IMR-90 (cell line): ENCODE measurements around the gene TEAD1. TPM values are rescaled to one million over a fixed set of nuclear protein-coding genes. Genes with fewer than 3 reads are reported as not detected.

Source experiments
- ATAC-seq: fragments of 200-7000 bp; cut with Tn5 transposase; 2 replicates; pipeline ENCODE4 v1.9.1; 2020; ENCODE audit warnings: low read depth, mild to moderate bottlenecking, moderate library complexity
- BruUV-seq: library from RNA; stranded (reverse); fragments of 400-500 nt; replicated peaks from 2 replicates; lab custom pipeline; 2021; lab: Mats Ljungman, UMichigan
- CTCF ChIA-PET: fragments of 300-600 bp; formaldehyde crosslinking; extraction: SDS; loops from one replicate; lab custom pipeline; 2021; ENCODE audit warnings: antibody characterized with exemption; lab: Yijun Ruan, JAX
- POLR2A ChIA-PET: fragments of 300-600 bp; sonication (Branson Sonifier 250); formaldehyde crosslinking; loops from one replicate; lab custom pipeline; 2022; ENCODE audit warnings: antibody characterized with exemption; ENCODE audit not compliant: unreplicated experiment; lab: Charles Lee
- DNase-seq: peaks from one replicate; pipeline ENCODE4 v3.0.0; 2013
- H2AFZ ChIP-seq: replicated peaks from 2 replicates; pipeline ENCODE3; 2013; ENCODE audit warnings: low read length, mild to moderate bottlenecking; ENCODE audit not compliant: poor library complexity
- H2AK5ac ChIP-seq: 2 replicates; pipeline ENCODE4 v1.6.1; 2013; ENCODE audit warnings: low read depth, low read length, inconsistent platforms
- H2AK9ac ChIP-seq: replicated peaks from 2 replicates; pipeline ENCODE3; 2013; ENCODE audit warnings: mild to moderate bottlenecking, low read depth, low read length, moderate library complexity; ENCODE audit not compliant: poor library complexity
- H2BK120ac ChIP-seq: 2 replicates; pipeline ENCODE4 v1.6.1; 2013; ENCODE audit warnings: low read depth, low read length, inconsistent platforms
- H2BK15ac ChIP-seq: 3 replicates; pipeline ENCODE4 v1.6.1; 2013; ENCODE audit warnings: low read depth, low read length, inconsistent platforms
- H2BK20ac ChIP-seq: 2 replicates; pipeline ENCODE4 v1.6.1; 2013; ENCODE audit warnings: low read depth, mild to moderate bottlenecking, inconsistent platforms, low read length, moderate library complexity
- H2BK5ac ChIP-seq: 2 replicates; pipeline ENCODE4 v1.6.1; 2013; ENCODE audit warnings: mild to moderate bottlenecking, low read depth, low read length, inconsistent platforms; ENCODE audit not compliant: poor library complexity, severe bottlenecking
- H3K14ac ChIP-seq: replicated peaks from 2 replicates; pipeline ENCODE4 v1.6.1; 2013; ENCODE audit warnings: low read depth, low read length, inconsistent platforms
- H3K18ac ChIP-seq: 2 replicates; pipeline ENCODE4 v1.6.1; 2013; ENCODE audit warnings: low read depth, low read length, control low read depth
- H3K23ac ChIP-seq: 2 replicates; pipeline ENCODE4 v1.6.1; 2013; ENCODE audit warnings: low read depth, low read length, inconsistent platforms
- H3K27ac ChIP-seq: 2 replicates; pipeline ENCODE4 v1.5.1; 2013; ENCODE audit warnings: mild to moderate bottlenecking, control low read depth, low read length; ENCODE audit not compliant: insufficient read depth
- H3K27me3 ChIP-seq: 2 replicates; pipeline ENCODE4 v1.6.1; 2013; ENCODE audit warnings: low read length; ENCODE audit not compliant: control insufficient read depth, insufficient read depth
- H3K36me3 ChIP-seq: 2 replicates; pipeline ENCODE4 v1.6.1; 2013; ENCODE audit warnings: low read length, mixed read lengths; ENCODE audit not compliant: control insufficient read depth, insufficient read depth
- H3K4ac ChIP-seq: 2 replicates; pipeline ENCODE4 v1.6.1; 2013; ENCODE audit warnings: low read depth, low read length, inconsistent platforms
- H3K4me1 ChIP-seq: 2 replicates; pipeline ENCODE4 v1.6.1; 2013; ENCODE audit warnings: low read length, mixed read lengths; ENCODE audit not compliant: control insufficient read depth, insufficient read depth
- H3K4me2 ChIP-seq: 2 replicates; pipeline ENCODE4 v1.6.1; 2013; ENCODE audit warnings: low read depth, mild to moderate bottlenecking, control low read depth, low read length, moderate library complexity
- H3K4me3 ChIP-seq: 2 replicates; pipeline ENCODE4 v1.5.1; 2013; ENCODE audit warnings: low read depth, mild to moderate bottlenecking, control low read depth, low read length, moderate library complexity; ENCODE audit not compliant: insufficient read depth
- H3K56ac ChIP-seq: 2 replicates; pipeline ENCODE4 v1.6.1; 2013; ENCODE audit warnings: low read length, inconsistent platforms; ENCODE audit not compliant: insufficient read depth; ENCODE audit errors: extremely low read depth
- H3K79me1 ChIP-seq, 2 experiments: 2 replicates each; pipeline ENCODE4 v1.6.1; 2013; ENCODE audit warnings: low read length in 2 of 2, inconsistent platforms in 1 of 2, low read depth in 1 of 2
- H3K9ac ChIP-seq: 2 replicates; pipeline ENCODE4 v1.6.1; 2013; ENCODE audit warnings: low read depth, low read length, control low read depth
- H3K9me1 ChIP-seq: 2 replicates; pipeline ENCODE4 v1.6.1; 2013; ENCODE audit warnings: low read length, inconsistent platforms; ENCODE audit not compliant: insufficient read depth
- H3K9me3 ChIP-seq: 2 replicates; pipeline ENCODE4 v1.6.1; 2013; ENCODE audit warnings: low read length; ENCODE audit not compliant: control insufficient read depth, insufficient read depth
- H4K20me1 ChIP-seq: 2 replicates; pipeline ENCODE4 v1.6.1; 2013; ENCODE audit warnings: low read length, inconsistent platforms; ENCODE audit not compliant: insufficient read depth
- H4K5ac ChIP-seq: 2 replicates; pipeline ENCODE4 v1.6.1; 2013; ENCODE audit warnings: mild to moderate bottlenecking, low read depth, low read length, control low read depth
- H4K8ac ChIP-seq, 2 experiments: 2 replicates each; pipeline ENCODE4 v1.6.1; 2013; ENCODE audit warnings: low read depth in 2 of 2, low read length in 2 of 2, control low read depth in 1 of 2, inconsistent platforms in 1 of 2
- H4K91ac ChIP-seq: 2 replicates; pipeline ENCODE4 v1.6.1; 2013; ENCODE audit warnings: low read depth, low read length, inconsistent platforms; ENCODE audit not compliant: insufficient read depth
- BHLHE40 ChIP-seq: fragments of 150-350 bp; IDR thresholded peaks from 2 replicates; pipeline ENCODE4 v1.6.1; 2016; ENCODE audit warnings: mild to moderate bottlenecking, low read depth, low read length
- WGBS, 2 experiments: methylation state at CpG; one replicate each; pipeline versions ENCODE4 v1.1.5 to v1.1.7; 2013; ENCODE audit warnings: missing lambda C conversion rate in 2 of 2; ENCODE audit not compliant: insufficient read length in 1 of 2; ENCODE audit errors: extremely low coverage in 2 of 2; 5-methylcytosine and 5-hydroxymethylcytosine counted together
- dilution Hi-C: fragments of 300-500 bp; cut with HindIII; formaldehyde crosslinking; loops from one replicate; pipeline ENCODE4 v1.14.3; 2018; ENCODE audit warnings: low sequenced_read_pairs; ENCODE audit not compliant: unreplicated experiment
- in situ Hi-C: fragments of 300-500 bp; cut with MboI; formaldehyde crosslinking; loops from 3 replicates; pipeline ENCODE4 v1.14.3; 2019; ENCODE audit warnings: low sequenced_read_pairs, inconsistent platforms, mixed read lengths
- intact Hi-C: fragments of 100-400 bp; cut with micrococcal nuclease; formaldehyde crosslinking; loops from 2 replicates; pipeline ENCODE4 v1.10.0; 2022
- polyA plus RNA-seq, 3 experiments: library from polyadenylated mRNA; depleted of rRNA; stranded (reverse); fragments of >200 nt; gene quantifications; 2 replicates each; pipeline ENCODE4 v1.2.3, GENCODE V29; 2012; ENCODE audit warnings: low replicate concordance in 1 of 3
- total RNA-seq: library from RNA; depleted of rRNA; stranded (reverse); fragments of >200 nt; gene quantifications from 2 replicates; pipeline ENCODE4 v1.2.3, GENCODE V29; 2012
- TF ChIP-seq, protein P1 (sequence below): conservative IDR thresholded peaks from 2 replicates; pipeline ENCODE4 v1.5.1; 2012; ENCODE audit warnings: mild to moderate bottlenecking, low read depth, low read length, improper control_type of control experiment

TEAD1 gene
- total and polyA plus RNA-seq, 2 of the 4 experiments (the other 2 are of a cell fraction): 51.8 to 69.2 TPM

DNA sequence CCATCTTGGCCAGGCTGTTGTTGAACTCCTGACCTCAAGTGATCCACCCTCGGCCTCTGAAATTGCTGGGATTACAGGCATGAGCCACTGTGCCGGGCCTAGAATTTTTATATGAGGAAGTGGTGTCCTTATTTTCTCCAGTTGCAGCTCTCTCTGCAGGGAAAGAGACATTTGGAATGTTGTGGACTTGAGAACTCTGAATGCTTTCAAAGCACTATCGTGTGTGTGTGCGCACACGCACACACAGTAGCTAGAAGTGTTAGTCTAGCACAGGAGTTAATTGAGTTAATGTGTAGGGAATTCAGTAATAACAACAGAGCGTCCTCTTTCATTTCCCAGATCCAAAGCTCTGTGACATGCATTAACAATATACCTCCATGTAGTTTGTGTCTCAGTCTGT, 170.9 kb downstream of the TEAD1 start:
- 0 out of 2 replicates have a peak overlapping the region, but pooled peaks have one; percentile 9 for H3K4ac ChIP-seq
- no peaks in the 10 kb centered on the region for H3K9me3 ChIP-seq
- BruUV-seq: no TSS peak
- H2AK5ac ChIP-seq: no peak overlapping the region
- intact Hi-C loops: no loop called here
- CTCF ChIA-PET: no interaction called here
- peaks cover 32% of the 10 kb centered on the region for H3K9me1 ChIP-seq
- H2BK5ac ChIP-seq: no peak overlapping the region
- DNase-seq (no peak), ATAC-seq (no peak)
- peaks cover 41 to 88% of the 10 kb centered on the region in 2 experiments for H3K79me1 ChIP-seq
- no peaks in the 10 kb centered on the region for H3K27me3 ChIP-seq
- 0 out of 2 replicates have a peak overlapping the region, but pooled peaks have one; percentile 7 for H3K23ac ChIP-seq
- H3K4me1 ChIP-seq: peaks cover 27% of the 10 kb centered on the region
- H2AK9ac ChIP-seq: no peak overlapping the region
- no peak overlapping the region for H3K9ac ChIP-seq
- no peak overlapping the region for H3K56ac ChIP-seq
- peak overlapping the region in 1 of 2 experiments; percentile 25; a peak in 1 of 4 replicates for H4K8ac ChIP-seq
- peak overlapping the region; percentile 8; the same call in 1 of the 2 replicates for H3K4me2 ChIP-seq
- no peak overlapping the region for H2AFZ ChIP-seq
- H3K4me3 ChIP-seq: no peak overlapping the region
- H3K18ac ChIP-seq: no peak overlapping the region
- no peak overlapping the region for H4K91ac ChIP-seq
- dilution Hi-C loops: no loop called here
- TF ChIP-seq, protein P1, sequence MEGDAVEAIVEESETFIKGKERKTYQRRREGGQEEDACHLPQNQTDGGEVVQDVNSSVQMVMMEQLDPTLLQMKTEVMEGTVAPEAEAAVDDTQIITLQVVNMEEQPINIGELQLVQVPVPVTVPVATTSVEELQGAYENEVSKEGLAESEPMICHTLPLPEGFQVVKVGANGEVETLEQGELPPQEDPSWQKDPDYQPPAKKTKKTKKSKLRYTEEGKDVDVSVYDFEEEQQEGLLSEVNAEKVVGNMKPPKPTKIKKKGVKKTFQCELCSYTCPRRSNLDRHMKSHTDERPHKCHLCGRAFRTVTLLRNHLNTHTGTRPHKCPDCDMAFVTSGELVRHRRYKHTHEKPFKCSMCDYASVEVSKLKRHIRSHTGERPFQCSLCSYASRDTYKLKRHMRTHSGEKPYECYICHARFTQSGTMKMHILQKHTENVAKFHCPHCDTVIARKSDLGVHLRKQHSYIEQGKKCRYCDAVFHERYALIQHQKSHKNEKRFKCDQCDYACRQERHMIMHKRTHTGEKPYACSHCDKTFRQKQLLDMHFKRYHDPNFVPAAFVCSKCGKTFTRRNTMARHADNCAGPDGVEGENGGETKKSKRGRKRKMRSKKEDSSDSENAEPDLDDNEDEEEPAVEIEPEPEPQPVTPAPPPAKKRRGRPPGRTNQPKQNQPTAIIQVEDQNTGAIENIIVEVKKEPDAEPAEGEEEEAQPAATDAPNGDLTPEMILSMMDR: no peak
- TF ChIP-seq BHLHE40: no peak
- H2BK20ac ChIP-seq: no peak overlapping the region
- H4K5ac ChIP-seq: no peak overlapping the region
- peaks cover 85% of the 10 kb centered on the region for H4K20me1 ChIP-seq
- 86% methylated on average over 2 of the region's 6 CpGs; no CpG with 5 or more reads in 1 of the 2 experiments for WGBS, 2 experiments
- in situ Hi-C loops: no loop called here
- no peaks in the 10 kb centered on the region for H3K36me3 ChIP-seq
- POLR2A ChIA-PET: no interaction called here
- H2BK15ac ChIP-seq: no peak overlapping the region
- peak overlapping the region; percentile 13; the same call in 1 of the 2 replicates for H3K27ac ChIP-seq
- H3K14ac ChIP-seq: peak overlapping the region; percentile 40; the same call in 1 of the 2 replicates
- H2BK120ac ChIP-seq: no peak overlapping the region
